ENCODE measurements around the gene EGFLAM.

EGFLAM gene

DNA sequence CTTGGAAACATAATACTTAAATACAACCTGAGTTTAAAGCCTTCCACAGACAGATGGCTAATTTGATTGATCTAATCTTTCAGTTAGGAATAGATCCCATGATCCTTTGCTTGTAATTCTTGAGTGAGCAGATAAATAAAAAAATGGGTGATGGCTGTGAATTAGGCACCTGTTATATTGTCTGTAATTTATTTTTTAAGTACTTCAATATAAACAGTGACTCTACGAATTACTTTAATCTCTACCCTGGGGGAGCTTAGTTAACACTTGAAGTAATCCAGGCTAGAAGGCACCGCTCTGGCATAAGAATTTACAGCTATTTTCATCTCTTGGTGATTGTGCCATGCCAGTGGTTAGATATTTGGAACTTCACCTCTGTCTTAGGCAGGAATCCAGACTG lies 9.0 kb downstream of the EGFLAM start:
- no peak for DNase-seq

GRCh38 chr5:38273626-38274025 lies 15.3 kb downstream of the EGFLAM start:
- no peak for DNase-seq

GRCh38 chr5:38274370-38274769 lies 16.0 kb downstream of the EGFLAM start:
- no peak for DNase-seq

- no peak for DNase-seq
Observed at GRCh38 chr5:38284384-38284783, 26.0 kb downstream of the EGFLAM start.

- no peak for DNase-seq
Observed at GRCh38 chr5:38285226-38285625, 26.9 kb downstream of the EGFLAM start.

- no peak for DNase-seq
Observed at GRCh38 chr5:38286002-38286401, 27.6 kb downstream of the EGFLAM start.

GRCh38 chr5:38287124-38287523 lies 28.8 kb downstream of the EGFLAM start:
- DNase-seq = no peak

DNA sequence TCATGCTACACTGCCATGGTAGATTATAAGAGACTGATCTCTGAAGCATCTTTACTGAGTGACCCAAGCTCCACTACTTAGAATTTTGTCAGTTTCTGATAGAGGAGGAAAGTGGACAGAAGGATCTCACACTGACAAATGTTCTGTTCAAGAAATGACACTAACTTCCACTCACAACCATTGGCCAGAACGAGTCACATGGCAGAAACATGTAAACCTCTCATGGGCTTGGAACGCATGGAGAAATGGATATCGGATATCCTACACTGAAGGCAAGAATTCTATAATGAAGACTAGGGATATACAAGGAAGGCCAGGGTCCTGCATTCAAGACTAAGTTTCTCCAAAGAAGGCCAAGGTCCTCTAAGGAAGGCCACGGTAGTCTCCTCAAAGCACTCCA lies 31.1 kb downstream of the EGFLAM start:
- no peak for DNase-seq

- no peak for DNase-seq
Observed at GRCh38 chr5:38290028-38290653, 31.8 kb downstream of the EGFLAM start.

DNA sequence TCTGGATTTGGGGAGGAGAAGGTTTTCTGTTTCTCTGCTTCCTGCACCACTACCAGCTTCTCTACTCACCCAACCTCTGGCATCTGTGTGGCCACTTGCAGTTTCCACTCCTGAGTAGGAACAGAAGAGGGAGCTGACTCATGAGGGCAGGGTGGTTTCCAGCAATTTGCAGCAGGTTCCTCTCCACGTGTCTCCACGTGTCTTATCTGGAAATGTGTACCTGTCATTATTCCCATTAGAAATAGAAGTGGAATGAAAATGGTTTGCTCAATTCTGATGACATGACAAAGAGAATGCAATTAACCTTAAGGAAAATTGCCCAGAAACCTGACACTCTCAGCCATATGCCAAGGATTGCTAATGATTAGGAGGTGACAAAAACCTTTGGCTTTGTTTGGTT lies 33.0 kb downstream of the EGFLAM start:
- no peak for DNase-seq

- no peak for DNase-seq
Observed at GRCh38 chr5:38292228-38292627, 33.9 kb downstream of the EGFLAM start.

GRCh38 chr5:38295751-38296150 lies 37.4 kb downstream of the EGFLAM start:
- DNase-seq = no peak

DNA sequence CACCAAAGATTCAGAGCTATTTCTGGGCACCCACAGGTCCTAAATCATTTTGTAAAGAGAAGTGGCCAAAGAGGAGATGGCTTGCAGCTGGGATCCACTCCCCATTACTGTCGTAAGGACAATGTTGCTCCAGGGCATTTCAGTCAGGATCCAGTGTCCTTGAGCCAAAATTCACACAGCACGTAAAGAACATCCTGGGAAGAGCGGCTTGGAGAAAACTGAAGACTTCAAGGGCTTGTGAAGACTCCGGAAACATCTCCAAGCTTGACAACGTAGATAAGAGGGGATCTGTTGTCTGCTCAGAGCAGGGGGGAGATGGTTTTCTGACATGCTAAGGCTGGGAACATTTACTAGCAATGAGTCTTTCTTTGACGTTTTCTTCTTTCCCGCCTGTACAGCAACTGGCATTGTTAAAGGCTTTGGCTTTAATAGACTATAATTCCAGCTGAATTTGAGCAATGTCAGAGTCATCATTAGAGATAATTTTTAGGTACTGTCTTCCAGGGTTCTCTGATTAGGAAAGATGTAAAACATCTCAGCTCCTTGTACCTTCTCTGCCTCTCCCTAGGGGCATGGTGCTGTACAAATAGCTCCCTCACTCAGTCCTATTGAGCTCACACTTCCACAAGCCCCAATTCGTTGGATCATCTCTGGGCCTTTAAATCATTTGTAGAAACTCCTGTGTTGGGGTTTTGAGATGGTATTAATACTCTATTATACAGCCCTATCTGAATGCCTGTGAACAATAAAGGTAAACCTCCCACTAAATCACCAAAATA lies 39.7 kb downstream of the EGFLAM start:
- no peak for DNase-seq

GRCh38 chr5:38299585-38299984 lies 41.2 kb downstream of the EGFLAM start:
- DNase-seq = no peak

- no peak for DNase-seq
Observed at GRCh38 chr5:38305148-38305547, 46.8 kb downstream of the EGFLAM start.

DNA sequence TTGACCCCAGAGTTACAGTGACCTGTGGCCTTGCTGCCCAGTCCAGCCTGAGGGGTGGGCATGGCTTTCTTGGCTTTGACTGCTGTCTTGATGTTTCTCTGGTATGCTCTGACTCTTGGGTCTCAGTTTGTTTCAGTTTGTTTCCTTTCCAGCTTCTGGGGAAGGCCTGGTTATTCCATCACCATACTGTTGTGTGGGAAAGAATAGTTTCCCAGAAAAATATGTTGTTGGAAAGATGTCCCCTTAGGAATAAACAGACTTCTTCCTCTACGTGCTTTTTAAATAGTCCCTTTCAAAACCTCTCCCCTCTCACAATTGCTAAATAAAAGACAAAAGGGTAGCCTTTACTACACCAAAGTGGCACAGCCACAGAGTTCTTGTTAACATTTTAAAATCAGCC lies 49.5 kb downstream of the EGFLAM start:
- no peak for DNase-seq

GRCh38 chr5:38316544-38317224 lies 58.3 kb downstream of the EGFLAM start:
- DNase-seq = no peak

DNA sequence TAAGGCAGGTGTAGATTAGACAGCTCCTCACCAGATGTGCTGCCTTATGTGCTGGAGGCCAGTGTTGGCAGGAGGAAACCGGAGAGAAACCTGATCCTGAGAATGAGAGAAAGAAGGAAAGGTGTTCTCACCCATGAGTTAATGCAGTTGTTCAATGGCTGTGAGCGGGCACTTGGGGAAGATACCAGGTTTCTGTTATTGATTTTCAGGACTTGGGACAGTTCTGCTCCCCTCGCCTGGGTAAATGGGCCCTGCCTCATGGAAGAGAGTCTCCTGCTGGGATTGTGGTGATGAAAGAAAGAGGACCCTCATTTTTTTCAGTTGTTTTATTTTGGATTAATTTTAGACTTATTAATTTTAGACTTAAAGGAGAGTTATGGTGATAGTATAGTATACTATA lies 59.5 kb downstream of the EGFLAM start:
- DNase-seq = no peak

DNA sequence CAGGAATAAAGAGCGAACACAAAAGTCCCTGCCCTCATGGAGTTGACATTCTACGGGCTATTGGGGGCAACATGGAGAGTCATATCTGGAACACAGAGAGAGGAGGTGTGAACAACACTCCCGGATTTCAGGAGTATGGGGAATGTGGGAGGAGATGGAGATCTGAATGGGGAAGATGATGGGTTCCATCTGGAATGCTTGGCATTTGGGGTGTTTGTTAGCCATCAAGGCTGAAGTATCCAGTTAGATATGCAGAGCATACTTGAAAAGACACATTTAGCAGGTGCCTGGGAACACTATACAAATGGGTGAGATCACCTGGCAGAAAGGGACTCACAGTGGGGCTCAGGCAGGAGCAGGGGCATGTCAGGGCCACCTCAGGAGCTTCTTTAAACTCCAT lies 61.1 kb downstream of the EGFLAM start:
- DNase-seq = no peak

DNA sequence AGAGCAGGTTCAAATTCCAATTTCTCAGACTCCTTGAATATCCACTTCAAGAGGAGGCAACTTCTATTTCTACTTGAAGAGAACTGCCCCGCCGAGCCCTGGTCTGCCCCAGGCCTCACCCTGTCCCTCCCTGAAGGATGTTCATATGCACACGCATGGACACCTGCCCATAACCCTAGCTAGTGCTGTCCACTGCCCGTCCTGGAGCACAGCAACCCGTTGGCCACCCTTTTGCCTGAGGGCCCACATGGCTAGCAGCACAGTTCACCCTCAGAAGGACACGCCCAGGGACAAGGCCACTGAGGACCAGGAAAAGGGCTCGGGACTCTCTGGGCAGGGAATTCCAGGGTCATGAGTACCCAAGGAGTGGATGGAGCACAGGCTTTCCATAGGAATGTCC lies 63.6 kb downstream of the EGFLAM start:
- DNase-seq = no peak

DNA sequence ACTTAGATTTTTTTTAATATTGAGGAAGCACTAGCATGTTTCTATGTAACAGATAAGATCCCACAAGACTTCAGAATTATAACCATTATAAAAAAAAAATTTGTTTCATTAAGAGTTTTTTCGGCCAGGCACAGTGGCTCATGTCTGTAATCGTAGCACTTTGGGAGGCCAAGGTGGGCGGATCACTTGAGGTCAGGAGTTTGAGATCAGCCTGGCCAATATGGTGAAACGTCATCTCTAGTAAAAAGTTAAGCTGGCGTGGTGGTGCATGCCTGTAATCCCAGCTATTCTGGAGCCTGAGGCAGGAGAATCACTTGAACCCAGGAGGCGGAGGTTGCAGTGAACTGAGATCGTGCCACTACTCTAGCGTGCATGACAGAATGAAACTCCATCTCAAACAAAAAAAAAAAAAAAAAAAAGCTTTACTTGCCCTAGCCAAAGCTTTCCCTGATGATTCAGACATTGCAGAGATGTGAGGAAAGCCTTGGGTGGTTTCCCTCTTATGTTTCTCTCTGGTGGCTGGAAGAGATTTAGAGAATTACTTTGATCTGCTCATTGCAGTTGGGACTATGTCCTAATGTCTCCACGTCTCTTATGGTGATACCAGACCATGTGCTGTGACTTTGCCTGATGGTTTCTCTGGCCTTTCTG lies 65.4 kb downstream of the EGFLAM start:
- no peak for DNase-seq

DNA sequence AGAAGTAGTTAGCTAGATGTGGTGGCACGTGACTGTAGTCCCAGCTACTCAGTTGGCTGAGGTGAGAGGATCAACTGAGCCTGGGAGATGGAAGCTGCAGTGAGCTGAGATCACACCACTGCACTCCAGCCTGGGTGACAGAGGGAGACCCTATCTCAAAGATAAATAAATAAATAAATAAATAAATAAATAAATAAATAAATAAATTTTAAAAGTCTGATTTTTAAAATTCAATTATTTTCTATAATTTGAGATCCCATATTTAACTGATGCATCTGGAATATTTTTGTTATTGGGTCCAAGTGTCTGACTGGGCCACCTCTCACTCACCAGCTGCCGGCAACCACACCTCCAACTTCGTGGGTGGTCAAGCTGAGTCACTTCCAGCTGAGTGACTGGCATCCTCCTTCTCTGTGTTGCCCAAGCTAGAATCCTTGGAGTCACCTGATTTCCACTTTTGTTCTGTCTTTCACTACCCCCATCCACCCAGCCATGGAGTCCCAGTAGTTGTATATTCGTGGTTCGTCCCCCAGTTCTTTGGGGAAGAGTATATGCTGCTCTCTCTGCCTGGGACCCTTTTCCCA lies 70.9 kb downstream of the EGFLAM start:
- DNase-seq = no peak

DNA sequence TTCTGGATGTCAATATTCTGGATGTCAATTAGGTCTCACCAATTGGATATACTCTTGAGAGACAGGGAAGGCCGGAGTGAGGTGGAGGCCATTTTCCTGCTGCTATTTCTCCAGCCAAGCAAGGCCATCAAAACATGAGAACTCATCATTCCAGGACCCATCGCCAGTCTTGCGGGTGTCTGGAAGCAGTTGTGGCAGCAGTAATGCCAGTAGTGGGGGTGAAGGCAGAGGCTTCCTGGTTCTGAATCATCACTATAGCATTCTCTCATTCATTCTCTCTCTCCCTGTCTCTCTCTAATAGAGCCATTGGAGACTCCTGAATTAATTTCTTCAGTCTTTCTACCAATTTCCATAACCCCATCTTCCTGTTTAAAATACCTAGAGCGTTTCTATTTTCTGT lies 71.8 kb downstream of the EGFLAM start:
- no peak for DNase-seq
